ENCODE measurements around the gene WLS.

- TF ChIP-seq GATA2 (IDR thresholded peaks at IDR 0.05; ENCODE audit: low read depth, low read length) (no peak), GATA3 (IDR thresholded peaks at IDR 0.05; ENCODE audit: low read depth, low read length) (no peak)
Measured at GRCh38 chr1:68218490-68218889, 13.8 kb downstream of the WLS start.
